ENCODE data around the gene NTSR2. TPM values are rescaled to one million over a fixed set of nuclear protein-coding genes. Genes with fewer than 3 reads are reported as not detected.

NTSR2 gene
- total RNA-seq, 4 donors from 2014 or later, result not detected

- 71% methylated on average over 8 of the region's 8 CpGs for WGBS
- H3K36me3 ChIP-seq, result no peaks in the 10 kb centered on the region
- no peak overlapping the region for H3K27ac ChIP-seq
- peaks cover 18% of the 10 kb centered on the region for H3K4me1 ChIP-seq
- no peak overlapping the region for H3K4me3 ChIP-seq
- H3K9me3 ChIP-seq, result no peaks in the 10 kb centered on the region
- H3K27me3 ChIP-seq, result peaks cover 7% of the 10 kb centered on the region
- TF ChIP-seq POLR2AphosphoS5 (IDR thresholded peaks at IDR 0.05), result peak in 1 of 3 donors; percentile 68
- no peak for TF ChIP-seq EP300 (IDR thresholded peaks at IDR 0.05)
- no peak for TF ChIP-seq POLR2A (IDR thresholded peaks at IDR 0.05)
- TF ChIP-seq CTCF (IDR thresholded peaks at IDR 0.05), result no peak
- DNase-seq (ENCODE audit: low spot score in 2 of 2), result no peak
Observed at GRCh38 chr2:11716689-11717321, 46.8 kb upstream of the NTSR2 start.

GRCh38 chr2:11715987-11716652 is 46.1 kb upstream of the NTSR2 start:
- peaks cover 7% of the 10 kb centered on the region for H3K27me3 ChIP-seq
- TF ChIP-seq CTCF (IDR thresholded peaks at IDR 0.05), result no peak
- TF ChIP-seq POLR2A (IDR thresholded peaks at IDR 0.05), result no peak
- DNase-seq (ENCODE audit: low spot score in 2 of 2), result no peak
- H3K9me3 ChIP-seq, result no peaks in the 10 kb centered on the region
- H3K4me1 ChIP-seq, result peaks cover 21% of the 10 kb centered on the region
- H3K4me3 ChIP-seq, result no peak overlapping the region
- 89% methylated on average over 12 of the region's 12 CpGs for WGBS
- no peaks in the 10 kb centered on the region for H3K36me3 ChIP-seq
- no peak overlapping the region for H3K27ac ChIP-seq

GRCh38 chr2:11713815-11714214 is 43.8 kb upstream of the NTSR2 start:
- no peaks in the 10 kb centered on the region for H3K36me3 ChIP-seq
- H3K27me3 ChIP-seq, result no peaks in the 10 kb centered on the region
- 96% methylated on average over 7 of the region's 7 CpGs for WGBS
- no peaks in the 10 kb centered on the region for H3K9me3 ChIP-seq
- peaks cover 24% of the 10 kb centered on the region for H3K4me1 ChIP-seq
- H3K27ac ChIP-seq, result no peak overlapping the region
- no peak for DNase-seq (ENCODE audit: low spot score in 2 of 2)
- no peak for TF ChIP-seq EP300 (IDR thresholded peaks at IDR 0.05)
- no peak for TF ChIP-seq CTCF (IDR thresholded peaks at IDR 0.05)
- TF ChIP-seq POLR2AphosphoS5 (IDR thresholded peaks at IDR 0.05), result no peak
- no peak for TF ChIP-seq POLR2A (IDR thresholded peaks at IDR 0.05)
- no peak overlapping the region for H3K4me3 ChIP-seq

- Histone ChIP-seq H3K4me1 (peaks cover 24% of the 10 kb centered on the region), H3K27me3 (no peaks in the 10 kb centered on the region), H3K4me3 (no peak overlapping the region), H3K9me3 (no peaks in the 10 kb centered on the region), H3K36me3 (no peaks in the 10 kb centered on the region), H3K27ac (no peak overlapping the region)
- TF ChIP-seq POLR2A (IDR thresholded peaks at IDR 0.05) (no peak), POLR2AphosphoS5 (IDR thresholded peaks at IDR 0.05) (no peak), EP300 (IDR thresholded peaks at IDR 0.05) (no peak), CTCF (IDR thresholded peaks at IDR 0.05) (no peak)
- DNase-seq (ENCODE audit: low spot score in 2 of 2), result no peak
- WGBS, result 87% methylated on average over 2 of the region's 2 CpGs
Observed at GRCh38 chr2:11712866-11713265, 42.9 kb upstream of the NTSR2 start.

GRCh38 chr2:11711751-11712150 is 41.8 kb upstream of the NTSR2 start:
- 77% methylated on average over 8 of the region's 8 CpGs for WGBS
- no peak overlapping the region for H3K4me3 ChIP-seq
- no peak for DNase-seq (ENCODE audit: low spot score in 2 of 2)
- TF ChIP-seq CTCF (IDR thresholded peaks at IDR 0.05) (no peak), POLR2AphosphoS5 (IDR thresholded peaks at IDR 0.05) (no peak), EP300 (IDR thresholded peaks at IDR 0.05) (no peak)
- H3K27me3 ChIP-seq, result no peaks in the 10 kb centered on the region
- peaks cover 18% of the 10 kb centered on the region for H3K4me1 ChIP-seq
- H3K9me3 ChIP-seq, result no peaks in the 10 kb centered on the region
- no peak overlapping the region for H3K27ac ChIP-seq
- no peaks in the 10 kb centered on the region for H3K36me3 ChIP-seq

Data from suprapubic skin (tissue), 4 donors.